Dermis microvascular lymphatic vessel endothelial cell (primary cell): ENCODE data around the gene ECM2. TPM values are rescaled to one million over a fixed set of nuclear protein-coding genes. Genes with fewer than 3 reads are reported as not detected.
"Not testable (repeated sequence)": the region's sequence is repeated elsewhere in the genome, so short reads cannot be mapped to it uniquely, and the experiment has no call there.

Experiments used
- DNase-seq, 2 donors: peaks; one replicate each; pipeline versions ENCODE4 v3.0.0 to v3.0.0-alpha.2; 2010; ENCODE audit warnings: low read depth in 2 of 2
- total RNA-seq: library from RNA; depleted of rRNA; stranded (reverse); fragments of >200 nt; gene quantifications from 2 replicates; pipeline ENCODE4 v1.2.1, GENCODE V29; 2014

Gene ECM2
- total RNA-seq, result not detected in 2 replicates

- no peak for DNase-seq
Measured at GRCh38 chr9:92535940-92536850, at the start of gene ECM2. ECM2 (minus strand) TSS chr9:92535990; CDS start chr9:92522866, 13,124 bp downstream.

GRCh38 chr9:92576175-92576574 is 40.4 kb upstream of the ECM2 start:
- DNase-seq, result no peak

GRCh38 chr9:92573612-92574011 is 37.8 kb upstream of the ECM2 start:
- DNase-seq, result not testable (repeated sequence)

- not testable (repeated sequence) for DNase-seq
Measured at GRCh38 chr9:92571871-92572270, 36.1 kb upstream of the ECM2 start.

- no peak for DNase-seq
Measured at GRCh38 chr9:92564982-92565381, 29.2 kb upstream of the ECM2 start.

- DNase-seq, result peak; percentile 10 to 42
Measured at GRCh38 chr9:92564504-92564903, 28.7 kb upstream of the ECM2 start.

GRCh38 chr9:92563116-92564100 is 27.6 kb upstream of the ECM2 start:
- DNase-seq, result peak; percentile 22 to 32

- no peak for DNase-seq
Measured at GRCh38 chr9:92562461-92562967, 26.7 kb upstream of the ECM2 start.

GRCh38 chr9:92561374-92562330 is 25.9 kb upstream of the ECM2 start:
- DNase-seq, result no peak

GRCh38 chr9:92558612-92559374 is 23.0 kb upstream of the ECM2 start:
- no peak for DNase-seq

- DNase-seq, result no peak
Measured at GRCh38 chr9:92550765-92551164, 15.0 kb upstream of the ECM2 start.

GRCh38 chr9:92547356-92547755 is 11.6 kb upstream of the ECM2 start:
- DNase-seq, result no peak

GRCh38 chr9:92545002-92545510 is 9.3 kb upstream of the ECM2 start:
- no peak for DNase-seq

- DNase-seq, result no peak
Measured at GRCh38 chr9:92543972-92544371, 8.2 kb upstream of the ECM2 start.

GRCh38 chr9:92538541-92538940 is 2.8 kb upstream of the ECM2 start:
- no peak for DNase-seq

GRCh38 chr9:92534674-92535073 is 1.1 kb downstream of the ECM2 start:
- no peak for DNase-seq

- DNase-seq, result no peak
Measured at GRCh38 chr9:92534204-92534603, 1.6 kb downstream of the ECM2 start.

GRCh38 chr9:92530893-92531292 is 4.9 kb downstream of the ECM2 start:
- DNase-seq, result no peak

- no peak for DNase-seq
Measured at GRCh38 chr9:92529124-92529523, 6.7 kb downstream of the ECM2 start.

- DNase-seq, result no peak
Measured at GRCh38 chr9:92528522-92528849, 7.3 kb downstream of the ECM2 start.
